ENCODE results near the gene PLEKHM3.

PLEKHM3 gene

GRCh38 chr2:207801259-207801658 is 224.1 kb downstream of the PLEKHM3 start:
- no peak for DNase-seq (ENCODE audit: low spot score)
- no peak overlapping the region for H3K4me3 ChIP-seq
- no peak for TF ChIP-seq CTCF (IDR thresholded peaks at IDR 0.05)
- H3K27ac ChIP-seq: no peak overlapping the region

GRCh38 chr2:207796585-207797350 is 228.6 kb downstream of the PLEKHM3 start:
- Histone ChIP-seq H3K27ac (no peak overlapping the region), H3K4me3 (no peak overlapping the region)
- TF ChIP-seq CTCF (IDR thresholded peaks at IDR 0.05): no peak
- no peak for DNase-seq (ENCODE audit: low spot score)

DNA sequence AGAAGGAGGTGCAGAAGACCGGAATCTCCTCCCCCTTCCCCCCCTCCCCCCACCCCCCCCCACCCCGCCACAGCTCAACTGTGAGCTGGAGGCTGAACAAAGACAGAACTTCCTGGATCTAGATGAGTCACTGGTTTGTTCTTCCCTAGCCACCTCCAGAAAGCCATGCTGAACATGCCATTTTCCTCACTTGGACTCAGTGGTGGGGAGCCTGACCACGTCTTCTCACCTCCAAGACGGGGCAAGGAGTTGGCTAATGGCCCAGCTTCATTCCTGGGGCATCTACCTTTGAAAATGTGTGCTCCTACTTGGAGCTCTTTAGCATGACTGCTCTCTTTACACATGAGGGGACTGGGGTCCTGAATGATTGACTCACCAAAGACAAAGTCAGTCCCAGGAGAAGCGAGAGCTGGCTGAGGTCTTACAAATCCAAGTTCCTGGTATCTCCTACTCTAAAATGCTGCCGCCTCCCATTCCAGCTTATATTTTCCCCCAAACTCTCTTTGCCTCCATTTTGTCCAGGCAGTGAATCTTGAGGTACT is 233.0 kb downstream of the PLEKHM3 start:
- peak overlapping the region in 1 of 2 donors; percentile 59 for H3K27ac ChIP-seq
- DNase-seq (ENCODE audit: low spot score): no peak
- no peak for TF ChIP-seq CTCF (IDR thresholded peaks at IDR 0.05)
- H3K4me3 ChIP-seq: no peak overlapping the region

GRCh38 chr2:207791579-207792243 is 233.6 kb downstream of the PLEKHM3 start:
- Histone ChIP-seq H3K27ac (peak overlapping the region in 1 of 2 donors; percentile 9), H3K4me3 (no peak overlapping the region)
- DNase-seq (ENCODE audit: low spot score): no peak
- no peak for TF ChIP-seq CTCF (IDR thresholded peaks at IDR 0.05)

DNA sequence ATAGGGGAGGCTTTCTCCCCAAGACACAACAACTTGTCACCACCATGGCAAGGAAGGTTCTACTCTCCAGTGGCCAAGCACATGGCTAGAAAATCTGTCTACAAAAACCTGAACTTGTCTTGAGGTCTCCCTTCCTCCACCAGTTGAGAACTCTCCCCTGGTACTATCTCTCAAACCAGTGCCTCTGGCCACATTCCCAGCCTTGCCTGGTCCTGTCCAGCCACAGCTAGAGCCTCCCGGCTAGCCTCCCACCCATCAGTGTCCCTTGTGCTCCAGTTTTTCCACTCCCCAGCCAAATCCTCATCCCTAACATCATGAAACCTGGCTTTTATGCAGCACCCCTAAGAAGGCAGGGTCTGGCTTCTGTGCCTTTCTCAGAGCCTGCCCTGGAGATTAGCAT is 234.4 kb downstream of the PLEKHM3 start:
- no peak for TF ChIP-seq CTCF (IDR thresholded peaks at IDR 0.05)
- Histone ChIP-seq H3K27ac (no peak overlapping the region), H3K4me3 (no peak overlapping the region)
- no peak for DNase-seq (ENCODE audit: low spot score)

DNA sequence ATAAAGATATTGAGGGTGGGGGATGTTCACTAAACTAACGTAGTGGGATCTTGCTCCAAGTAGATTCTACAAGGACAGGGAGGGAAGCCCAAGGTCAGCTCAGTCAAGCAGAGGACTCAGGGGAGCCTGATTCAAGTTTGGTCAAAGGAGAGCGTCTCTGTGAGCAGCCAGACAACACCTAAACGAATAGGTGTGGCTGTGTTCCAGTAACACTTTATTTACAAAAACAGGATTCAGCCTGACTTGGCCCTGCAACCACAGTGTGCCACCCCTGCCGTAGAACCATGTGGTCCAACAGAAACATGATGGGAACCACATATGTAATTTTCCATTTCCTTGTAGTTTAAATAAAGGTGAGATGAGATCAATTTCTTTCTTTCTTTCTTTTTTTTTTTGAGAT is 237.5 kb downstream of the PLEKHM3 start:
- Histone ChIP-seq H3K4me3 (no peak overlapping the region), H3K27ac (no peak overlapping the region)
- no peak for DNase-seq (ENCODE audit: low spot score)
- TF ChIP-seq CTCF (IDR thresholded peaks at IDR 0.05): no peak

All from coronary artery (tissue), 2 donors.